Ovary (tissue), 3 donors: ENCODE measurements around the gene U2SURP.

ENCODE experiments used
- EP300 ChIP-seq: sonication (generic); formaldehyde crosslinking; IDR thresholded peaks from one replicate; pipeline ENCODE4 v1.6.1; 2017; ENCODE audit warnings: antibody characterized with exemption
- TF ChIP-seq, protein P1 (sequence below), 3 donors: fragments of 450-650 bp in 2 of 3; fragments of 200-600 bp in 1 of 3; IDR thresholded peaks; one replicate each; pipeline versions ENCODE4 v1.5.1 to v1.8.0; 2016 to 2022; ENCODE audit warnings: antibody characterized with exemption in 3 of 3, mild to moderate bottlenecking in 1 of 3
- donor health status: DM: no; HTN: no; CAD: no.

GRCh38 chr3:143036557-143036956 lies 35.2 kb downstream of the U2SURP start:
- no peak for TF ChIP-seq EP300
- TF ChIP-seq, protein P1, sequence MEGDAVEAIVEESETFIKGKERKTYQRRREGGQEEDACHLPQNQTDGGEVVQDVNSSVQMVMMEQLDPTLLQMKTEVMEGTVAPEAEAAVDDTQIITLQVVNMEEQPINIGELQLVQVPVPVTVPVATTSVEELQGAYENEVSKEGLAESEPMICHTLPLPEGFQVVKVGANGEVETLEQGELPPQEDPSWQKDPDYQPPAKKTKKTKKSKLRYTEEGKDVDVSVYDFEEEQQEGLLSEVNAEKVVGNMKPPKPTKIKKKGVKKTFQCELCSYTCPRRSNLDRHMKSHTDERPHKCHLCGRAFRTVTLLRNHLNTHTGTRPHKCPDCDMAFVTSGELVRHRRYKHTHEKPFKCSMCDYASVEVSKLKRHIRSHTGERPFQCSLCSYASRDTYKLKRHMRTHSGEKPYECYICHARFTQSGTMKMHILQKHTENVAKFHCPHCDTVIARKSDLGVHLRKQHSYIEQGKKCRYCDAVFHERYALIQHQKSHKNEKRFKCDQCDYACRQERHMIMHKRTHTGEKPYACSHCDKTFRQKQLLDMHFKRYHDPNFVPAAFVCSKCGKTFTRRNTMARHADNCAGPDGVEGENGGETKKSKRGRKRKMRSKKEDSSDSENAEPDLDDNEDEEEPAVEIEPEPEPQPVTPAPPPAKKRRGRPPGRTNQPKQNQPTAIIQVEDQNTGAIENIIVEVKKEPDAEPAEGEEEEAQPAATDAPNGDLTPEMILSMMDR (IDR thresholded peaks at IDR 0.05): no peak
